GM18519 (cell line): Measurements from ENCODE around the gene HPS1.

Source experiments
- ATAC-seq: cut with Tn5 transposase; IDR thresholded peaks from one replicate; pipeline ENCODE4 v1.9.1; 2021; ENCODE audit warnings: mild to moderate bottlenecking, moderate library complexity; ENCODE audit not compliant: unreplicated experiment, low FRiP score

Gene HPS1

DNA sequence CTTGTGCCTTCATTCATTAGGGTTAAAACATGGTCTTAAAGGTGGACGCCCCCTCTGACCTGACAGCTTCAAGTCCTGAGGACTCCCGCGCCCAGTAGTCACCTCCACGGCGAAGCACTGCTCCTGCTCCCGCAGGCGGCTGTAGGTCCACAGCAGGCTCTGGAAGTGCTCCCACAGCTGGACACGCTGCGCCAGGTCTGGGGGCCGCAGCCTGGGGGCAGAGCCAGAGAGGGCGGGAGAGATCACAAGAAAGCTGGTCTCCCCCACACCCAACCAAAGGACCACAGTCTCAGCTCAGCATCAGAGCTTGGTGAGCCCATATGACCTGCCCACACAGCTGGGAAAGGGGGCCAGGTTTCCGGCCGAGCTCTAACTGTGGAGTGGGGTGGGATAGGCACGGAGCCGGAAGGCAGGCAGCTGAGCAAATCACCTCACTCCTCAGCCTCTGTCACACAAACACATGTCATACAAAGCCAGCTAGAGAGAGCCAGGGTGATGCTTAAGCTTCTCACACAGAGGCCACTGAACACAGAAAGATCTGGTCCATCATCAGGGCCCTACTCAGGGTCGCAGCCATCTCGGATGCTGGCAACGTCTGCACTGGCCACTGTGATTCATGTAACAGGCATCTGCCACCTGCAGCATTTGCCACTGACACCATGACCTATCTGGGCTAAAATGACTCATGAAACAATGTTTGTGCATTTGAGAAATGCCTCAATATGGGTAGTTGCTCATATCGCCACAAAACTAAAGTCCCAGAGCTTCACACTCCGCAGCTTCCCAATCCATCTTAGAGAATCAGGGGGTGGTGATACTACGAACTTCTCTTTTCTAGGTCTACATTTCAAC, 12.6 kb downstream of the HPS1 start:
- ATAC-seq, result no peak

DNA sequence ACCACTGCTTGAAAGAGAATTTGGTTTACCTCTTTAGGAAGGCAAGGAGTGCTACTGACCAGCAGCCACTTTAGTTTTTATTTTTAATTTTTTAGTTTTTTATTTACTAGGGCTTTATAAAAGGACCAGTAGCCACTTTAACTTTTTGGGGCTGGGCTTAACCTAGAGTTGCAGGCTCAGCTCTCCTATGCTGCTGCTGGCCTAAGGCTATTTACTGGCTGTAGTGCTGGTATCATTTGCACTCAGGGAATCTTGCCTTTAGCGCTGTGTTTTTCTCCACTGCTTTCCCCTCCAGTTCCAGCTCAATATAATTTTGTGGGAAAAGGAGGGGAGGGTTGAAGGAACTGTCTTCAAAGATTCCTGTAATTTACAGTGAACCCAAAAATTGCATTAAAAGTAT, 13.4 kb downstream of the HPS1 start:
- ATAC-seq, result no peak

DNA sequence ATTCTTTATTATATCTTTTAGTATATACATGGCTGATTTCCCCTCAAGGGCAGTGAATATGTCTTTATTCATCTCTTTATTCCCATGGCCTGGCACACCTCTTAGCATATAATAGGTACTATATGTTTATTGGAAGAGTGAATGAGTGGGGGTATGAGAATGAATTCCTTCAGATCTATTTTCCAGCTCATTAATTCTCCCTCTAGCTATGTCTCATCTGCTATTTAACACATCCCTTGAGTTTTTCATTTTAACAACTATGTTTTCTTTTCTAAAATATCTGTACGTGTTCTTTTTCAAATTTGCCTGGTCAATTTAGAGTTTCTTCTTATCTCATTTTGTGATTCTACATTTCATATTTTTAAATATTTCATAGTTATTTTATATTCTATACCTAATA, 14.4 kb downstream of the HPS1 start:
- no peak for ATAC-seq

DNA sequence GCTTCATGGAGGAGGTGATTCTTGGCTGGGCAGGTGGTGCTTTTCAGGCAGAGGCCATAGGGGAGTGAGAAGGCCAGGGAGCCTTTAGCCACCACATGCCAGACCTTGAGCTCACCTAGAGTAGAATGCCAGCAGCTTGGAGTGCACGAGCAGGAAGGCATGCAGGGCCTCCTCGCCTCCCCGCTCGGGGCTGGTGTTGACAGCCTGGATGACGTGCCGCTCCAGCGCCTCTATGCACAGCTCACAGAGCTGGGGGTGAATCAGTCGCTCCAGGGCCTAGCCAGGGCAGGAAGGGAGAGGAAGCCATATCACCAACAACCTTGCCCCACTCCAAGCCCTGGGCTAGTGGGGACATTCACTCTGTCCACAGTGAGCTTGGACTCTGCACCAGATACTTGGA, 15.7 kb downstream of the HPS1 start:
- ATAC-seq, result no peak

DNA sequence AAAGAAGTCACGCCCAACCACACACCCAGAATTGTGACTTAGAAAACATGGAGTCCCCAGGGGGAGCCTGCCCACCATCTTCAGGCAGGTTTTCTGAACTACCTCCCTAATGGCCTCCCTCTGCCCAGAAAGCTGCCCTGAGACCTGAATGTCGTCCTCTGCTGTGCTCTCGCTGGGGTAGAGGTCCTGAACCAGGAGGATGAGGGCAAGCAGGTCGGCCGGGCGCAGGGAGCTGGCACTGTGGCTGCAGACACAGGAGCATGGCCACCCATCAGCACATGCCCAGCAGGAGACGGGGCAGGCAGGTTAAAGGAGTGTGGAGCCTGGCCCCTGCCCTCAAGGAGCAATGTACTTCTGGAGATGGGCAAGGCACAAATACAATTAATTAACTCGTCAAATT, 16.3 kb downstream of the HPS1 start:
- no peak for ATAC-seq

DNA sequence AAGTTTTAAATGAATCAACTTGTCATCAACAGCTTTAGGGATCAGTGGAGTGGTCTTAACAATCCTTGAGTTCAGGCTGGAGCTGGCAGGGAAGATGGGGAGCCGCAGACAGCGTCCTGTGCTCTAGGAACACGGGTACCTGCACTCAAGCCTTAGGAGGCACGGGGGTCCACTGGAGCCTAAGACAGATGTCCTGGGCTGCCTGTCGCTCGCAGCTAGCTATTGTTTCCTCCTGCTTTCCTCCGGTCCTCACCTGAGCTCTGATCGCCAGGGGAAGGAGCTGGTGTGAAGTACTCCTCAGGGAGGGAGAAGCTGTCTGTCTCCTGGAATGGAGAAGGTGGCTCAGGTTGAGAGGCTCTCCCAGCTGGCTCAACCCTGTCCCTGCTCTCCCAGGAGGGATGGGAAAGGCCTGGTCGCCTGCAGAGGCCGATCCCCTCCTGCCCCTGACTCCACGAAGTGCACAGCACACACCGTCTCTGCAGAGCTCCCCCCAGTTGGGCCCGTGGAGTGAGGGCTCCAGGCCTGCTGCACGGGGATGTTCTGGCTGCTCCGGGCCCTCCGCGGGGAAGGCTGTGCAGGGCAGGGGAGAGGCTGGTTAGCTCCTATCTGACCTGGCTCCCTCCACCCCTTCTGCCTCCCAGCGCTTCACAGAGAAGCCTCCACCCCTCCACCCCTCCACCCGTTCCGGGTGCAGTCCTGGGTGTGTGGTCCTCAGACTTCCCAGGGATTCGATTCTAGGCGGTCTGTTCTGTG, 17.2 kb downstream of the HPS1 start:
- ATAC-seq, result no peak

DNA sequence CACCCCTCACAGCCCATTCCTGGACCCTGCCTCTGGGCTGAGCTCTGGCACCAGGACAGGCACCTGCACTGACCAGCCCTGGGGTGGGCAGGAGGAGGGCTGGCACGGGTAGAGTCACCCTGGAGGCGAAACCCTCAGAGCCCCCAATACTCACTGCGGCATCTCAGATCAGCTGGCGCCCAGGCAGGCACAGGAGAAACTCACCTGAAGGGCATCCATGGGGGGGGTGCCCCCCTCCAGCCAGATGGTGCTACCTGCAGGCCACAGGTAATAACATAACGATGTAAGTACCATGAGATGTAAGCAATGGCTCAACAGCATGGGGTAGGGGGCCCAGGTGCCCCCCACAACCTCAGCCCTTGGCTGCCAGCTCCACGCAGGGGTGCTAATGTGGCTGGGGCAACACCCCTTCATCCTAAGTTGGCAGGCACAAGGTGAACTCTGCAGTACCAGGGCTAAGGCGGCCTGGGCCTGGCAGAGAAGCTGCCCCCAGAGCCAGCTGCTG, 19.7 kb downstream of the HPS1 start:
- no peak for ATAC-seq

DNA sequence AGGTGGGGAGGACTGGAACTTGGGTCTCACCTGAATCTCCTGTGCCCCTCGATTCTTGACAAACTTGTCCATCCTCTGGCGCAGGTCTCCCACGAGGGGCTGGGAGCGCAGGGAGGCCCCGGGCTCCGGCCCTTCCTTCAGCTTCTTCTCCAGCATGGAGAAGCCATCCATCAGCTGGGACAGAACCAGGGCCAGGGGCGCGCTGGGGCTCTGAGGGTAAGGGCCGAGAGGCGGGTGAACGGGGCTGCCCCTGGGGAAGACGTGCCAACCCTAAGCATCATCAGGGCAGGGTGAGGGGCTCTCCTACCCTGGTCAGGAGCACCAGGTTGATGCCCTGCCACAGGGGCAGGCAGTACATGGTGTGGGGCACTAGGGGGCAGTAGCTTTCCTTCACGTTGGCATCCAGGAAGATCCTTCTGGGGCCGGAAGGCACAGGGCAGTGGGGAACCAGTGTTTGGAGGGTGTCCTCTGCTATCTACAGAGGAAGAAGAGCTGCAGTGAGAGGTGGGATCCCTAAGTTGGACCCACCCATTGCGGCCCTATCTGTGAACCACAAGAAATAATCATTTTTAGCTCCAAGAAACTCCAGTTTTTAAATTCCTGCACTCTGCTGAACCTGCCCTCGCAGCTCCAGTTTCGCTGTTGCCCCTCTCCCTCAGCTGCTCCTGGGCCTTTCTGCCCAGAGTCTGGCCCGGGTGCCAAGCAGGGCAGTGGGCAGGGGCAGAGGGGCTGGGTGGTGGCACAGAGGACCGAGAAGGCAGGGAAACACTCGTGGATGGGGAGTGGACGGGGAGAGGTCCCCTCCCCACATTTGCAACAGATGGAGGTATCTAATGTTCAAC, 21.0 kb downstream of the HPS1 start:
- peak; percentile 86 for ATAC-seq

DNA sequence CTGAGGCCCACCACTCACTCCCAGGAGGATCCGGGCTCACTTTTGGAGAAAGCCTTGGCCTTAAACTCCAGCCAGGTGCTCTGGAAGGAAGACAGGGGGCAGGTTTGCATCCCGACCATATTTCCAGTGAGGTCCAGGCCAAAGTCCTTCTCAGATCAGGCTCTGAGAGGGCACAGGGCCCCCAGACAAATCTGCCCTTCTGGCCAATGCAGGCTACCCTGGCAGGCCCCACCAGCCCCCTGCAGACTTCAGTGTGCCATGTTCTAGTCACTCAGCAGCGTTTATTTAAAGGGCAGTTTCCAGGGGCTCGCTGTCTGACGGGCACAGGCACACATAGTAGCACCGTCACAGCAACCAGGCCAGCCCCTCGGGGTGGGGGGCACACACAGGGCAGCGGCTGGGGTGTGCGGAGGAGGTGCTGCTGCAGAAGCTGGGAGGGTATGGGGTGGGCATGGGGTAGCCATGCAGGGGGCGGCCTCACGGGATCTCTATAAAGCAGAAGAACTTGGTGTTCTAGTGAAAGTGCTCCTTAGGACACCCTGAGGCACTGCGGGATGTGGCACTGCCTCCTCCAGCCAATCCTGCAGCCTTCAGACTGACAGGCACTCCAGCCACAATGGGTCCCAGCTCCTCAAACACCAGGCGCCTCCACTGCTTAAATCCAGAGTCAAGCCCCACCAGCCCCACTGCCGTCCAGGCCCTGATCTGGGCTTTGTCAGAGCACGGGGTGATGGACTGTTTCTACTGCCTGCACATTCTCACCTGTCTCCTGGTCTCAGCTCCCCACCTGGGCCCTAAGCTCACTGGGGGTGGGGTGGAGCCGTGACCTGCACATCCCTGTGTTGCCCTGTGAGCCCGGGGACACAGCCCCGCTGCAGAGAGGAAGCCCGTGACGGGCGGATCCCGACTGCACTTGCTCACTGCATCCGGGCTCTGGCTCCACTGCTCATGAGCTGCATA, 22.2 kb downstream of the HPS1 start:
- ATAC-seq, result no peak

DNA sequence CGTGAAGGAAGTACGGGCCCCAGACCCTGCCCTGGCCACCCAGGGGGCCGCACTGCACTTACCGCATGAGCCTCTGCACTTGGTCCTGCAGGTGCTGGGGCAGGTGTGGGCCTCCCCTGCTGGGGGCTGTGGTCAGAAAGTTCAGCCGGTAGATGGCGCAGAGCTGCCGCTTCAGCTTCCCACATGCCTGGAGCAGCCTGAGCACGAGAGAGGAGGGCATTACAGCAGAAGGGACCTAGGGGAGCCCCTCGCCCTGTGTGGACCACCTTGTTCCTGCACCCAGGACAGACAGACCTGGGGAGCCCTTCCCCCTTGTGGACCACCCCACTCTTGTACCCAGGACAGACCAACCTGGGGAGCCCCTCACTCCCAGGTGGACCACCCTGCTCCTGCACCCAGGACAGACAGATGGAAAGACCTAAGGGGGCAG, 23.0 kb downstream of the HPS1 start:
- no peak for ATAC-seq

DNA sequence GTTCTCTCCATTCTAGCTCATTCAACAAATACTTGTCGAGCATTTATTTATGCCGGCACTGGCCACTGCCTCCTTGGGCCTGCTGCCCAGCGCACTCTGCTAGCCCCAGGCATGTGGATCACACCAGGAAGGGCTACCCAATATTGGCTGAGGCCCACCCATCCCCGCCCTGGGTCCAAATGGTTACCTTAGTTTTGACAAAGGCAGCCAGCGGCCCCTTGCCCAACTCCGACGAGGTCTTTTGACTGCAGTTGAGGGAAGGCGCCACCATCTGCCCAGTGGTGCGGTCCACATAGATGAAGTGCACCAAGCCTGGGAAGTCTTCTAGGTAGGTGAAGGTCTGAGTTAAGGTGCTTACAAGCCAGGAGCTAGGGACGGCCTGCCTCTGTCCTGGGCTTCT, 24.6 kb downstream of the HPS1 start:
- ATAC-seq, result no peak

DNA sequence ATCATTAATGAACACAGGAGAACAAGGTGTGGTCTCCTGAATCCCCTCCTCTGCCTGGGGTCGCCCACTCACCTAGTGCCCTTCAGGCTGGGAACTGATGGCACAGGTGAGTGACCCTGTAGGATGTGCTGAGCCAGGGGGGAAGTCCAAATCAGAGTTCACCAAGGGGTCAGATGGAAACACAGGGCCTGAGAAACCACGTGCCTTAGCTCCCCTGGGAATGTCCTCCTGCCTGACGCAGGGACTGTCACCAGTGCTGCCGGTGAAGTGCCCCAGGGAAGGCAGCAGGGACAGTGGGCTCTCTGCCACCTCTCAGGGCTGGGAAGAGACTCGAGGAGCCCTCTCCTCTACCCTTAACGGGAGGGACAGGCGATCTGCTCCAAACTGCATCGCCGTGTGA, 25.9 kb downstream of the HPS1 start:
- ATAC-seq, result no peak

DNA sequence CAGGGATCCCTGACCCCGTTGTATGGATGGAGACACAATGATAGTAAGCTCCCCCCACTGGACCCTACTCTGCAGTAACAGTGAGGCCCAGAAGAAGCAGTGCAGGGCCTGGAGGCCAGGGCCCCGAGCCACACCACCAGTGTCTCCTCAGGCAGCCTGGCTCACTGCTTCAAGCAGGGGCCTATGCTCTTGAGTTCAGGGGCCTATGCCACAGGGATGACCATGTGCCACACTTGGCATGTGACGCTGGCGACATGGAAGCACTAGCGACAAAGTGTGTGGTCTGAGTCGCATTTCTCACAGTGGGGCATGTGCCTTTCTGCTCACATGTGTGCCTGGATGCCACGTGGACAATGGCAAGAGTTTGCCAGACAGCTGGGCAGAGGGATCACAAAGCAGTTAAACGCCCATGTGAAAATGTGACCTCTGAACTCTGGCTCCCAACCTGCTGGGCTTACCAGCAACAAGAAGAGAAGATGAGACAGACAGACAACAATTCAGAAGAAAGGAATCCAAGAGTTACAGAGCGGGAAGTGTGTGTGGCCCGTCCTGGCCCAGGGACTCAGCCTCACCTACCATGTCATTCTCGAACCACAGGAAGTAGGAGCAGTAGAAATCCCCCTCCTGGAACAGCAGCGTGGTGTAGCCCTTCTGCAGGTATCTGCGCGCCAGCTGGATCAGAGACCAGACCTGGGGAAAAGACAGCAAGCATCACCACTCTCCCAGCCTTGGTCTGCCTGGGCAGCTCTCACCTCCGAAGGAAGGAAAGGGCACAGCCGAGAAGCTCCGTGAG, 27.1 kb downstream of the HPS1 start:
- no peak for ATAC-seq

DNA sequence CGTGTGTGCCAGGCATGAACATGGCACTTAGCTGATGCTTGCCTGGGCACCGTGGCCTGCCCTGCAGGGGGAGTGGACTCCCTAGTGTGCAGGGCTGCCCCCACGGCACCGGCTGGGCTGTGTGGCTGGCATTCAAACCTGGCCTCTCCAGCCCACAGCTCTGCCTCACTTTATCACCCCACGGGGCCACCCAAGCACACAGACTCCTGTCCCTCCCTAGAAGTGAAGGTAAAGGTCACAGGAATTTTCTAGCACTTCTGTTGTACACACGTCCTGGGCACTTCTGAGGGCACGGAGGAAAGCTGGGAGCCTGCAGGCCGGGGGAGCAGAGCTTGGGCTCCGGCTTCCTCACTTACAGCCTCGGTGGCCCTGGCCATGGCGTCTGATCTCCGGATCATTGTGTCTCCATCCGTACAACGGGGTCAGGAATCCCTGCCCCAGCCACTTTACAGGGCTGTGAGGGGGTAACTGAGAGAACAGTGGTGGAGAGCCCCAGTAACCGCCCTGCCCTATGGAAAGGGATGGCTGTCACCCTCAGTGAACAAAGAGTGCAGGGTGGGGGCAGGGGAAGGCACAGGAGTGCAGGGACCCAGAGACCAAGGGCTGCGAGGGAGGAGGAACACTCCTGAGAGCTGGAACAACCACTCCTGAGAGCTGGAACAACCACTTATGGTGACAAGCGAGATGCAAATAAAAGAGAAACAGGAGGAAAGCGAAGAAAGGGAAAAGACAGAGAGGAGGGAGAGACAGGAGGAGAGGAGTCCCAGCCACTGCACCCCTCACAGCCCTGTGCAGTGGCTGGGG, 27.9 kb downstream of the HPS1 start:
- no peak for ATAC-seq

DNA sequence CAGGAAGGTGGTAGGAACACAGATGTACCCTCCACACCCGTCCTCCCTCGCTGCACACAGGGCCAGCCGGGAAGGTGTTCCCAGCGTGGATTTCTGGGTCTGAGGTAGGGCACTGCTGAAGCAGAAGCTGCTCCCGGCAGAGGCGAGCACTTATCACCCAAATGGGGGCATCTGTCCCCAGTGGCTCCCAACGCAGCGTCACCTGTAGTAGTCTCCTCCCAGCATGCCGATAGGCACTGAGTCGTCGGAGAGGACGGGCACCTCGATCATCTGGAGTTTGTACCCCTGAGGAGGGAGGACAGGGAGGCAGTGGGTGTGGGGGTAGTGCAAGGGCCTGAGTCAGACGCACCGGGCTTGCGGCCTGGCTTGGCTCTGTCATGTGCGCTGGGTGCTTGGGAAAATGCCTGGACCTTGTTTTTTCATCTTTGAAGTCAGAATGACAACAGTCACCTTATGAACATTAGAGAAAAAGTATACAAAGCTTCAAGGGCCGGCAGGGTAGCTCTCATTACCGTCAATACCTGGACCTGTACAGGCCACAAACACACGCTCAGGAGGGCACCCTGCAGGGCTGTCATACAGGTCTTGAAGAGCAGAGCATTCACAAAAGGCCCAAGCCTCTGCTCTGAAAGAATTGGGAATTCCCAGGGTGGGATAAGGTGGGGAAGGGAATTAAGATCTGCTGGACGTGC, 28.6 kb downstream of the HPS1 start:
- no peak for ATAC-seq

DNA sequence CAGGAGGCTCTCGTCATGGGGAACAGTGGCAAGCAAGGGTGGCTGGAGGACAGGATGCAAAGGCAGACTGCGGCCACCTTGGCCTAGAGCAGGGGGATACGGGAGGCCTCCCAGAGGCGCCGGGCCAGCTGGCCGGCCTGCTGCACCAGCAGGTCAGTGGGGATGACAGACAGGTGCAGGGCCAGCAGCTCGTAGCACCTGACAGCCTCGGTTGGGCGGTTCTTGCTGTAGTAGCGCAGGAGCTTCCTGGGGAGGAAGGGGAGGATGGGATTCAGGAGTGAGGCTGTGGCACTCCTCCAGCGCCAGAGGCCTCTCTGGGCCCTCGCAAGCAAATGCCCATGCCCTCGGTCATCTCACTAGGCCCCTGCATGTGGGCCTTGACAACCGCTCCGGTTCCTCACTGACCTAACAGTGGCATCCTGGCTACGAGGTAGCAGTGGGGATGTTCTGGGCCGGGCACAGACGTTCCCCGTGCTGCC, 29.2 kb downstream of the HPS1 start:
- no peak for ATAC-seq

DNA sequence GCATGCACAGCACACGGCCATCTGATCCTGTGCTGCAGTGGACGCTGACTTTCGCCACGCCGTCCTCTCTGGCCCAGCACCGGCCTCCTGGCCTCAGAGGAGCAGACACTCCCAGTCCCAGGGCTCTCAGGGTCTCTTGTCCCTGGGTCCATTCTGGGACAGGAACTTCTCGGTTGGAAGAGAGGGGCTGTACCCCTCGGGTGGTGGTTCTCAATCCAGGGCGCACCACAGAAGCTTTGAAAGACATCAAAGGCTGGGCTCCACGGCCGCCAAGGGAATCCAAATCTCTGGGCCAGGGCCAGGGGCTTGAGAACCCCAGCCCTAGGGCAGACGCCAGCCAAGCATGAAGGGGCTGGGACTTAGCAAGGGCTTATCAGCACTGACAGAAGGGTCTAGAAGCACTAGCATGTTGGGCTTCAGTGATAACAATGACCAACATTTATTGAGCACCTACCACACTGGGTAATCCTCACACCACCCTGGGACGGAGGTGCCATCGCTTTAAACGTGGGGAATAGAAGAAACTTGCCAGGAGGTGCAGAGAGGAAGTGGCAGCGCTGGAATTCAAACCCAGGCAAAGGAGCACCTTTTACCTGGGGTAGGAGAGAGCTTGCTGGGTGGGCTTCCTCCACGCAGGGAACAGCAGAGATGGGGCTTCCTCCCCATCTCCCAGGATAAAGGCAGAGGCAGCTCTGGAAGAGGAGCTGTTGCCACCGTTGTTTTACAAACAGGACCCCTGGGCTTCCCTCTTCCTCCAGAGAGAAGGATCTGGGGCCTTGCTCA, 29.9 kb downstream of the HPS1 start:
- no peak for ATAC-seq
